DND-41 (cell line): ENCODE measurements around the gene CACNA2D4.

Experiments used
- CTCF ChIP-seq: IDR thresholded peaks from 2 replicates; pipeline ENCODE4 v1.5.1; 2012; ENCODE audit warnings: borderline replicate concordance, low read length, moderate library complexity, mild to moderate bottlenecking; ENCODE audit not compliant: poor library complexity, severe bottlenecking; ENCODE audit errors: extremely low read depth
- EZH2 ChIP-seq: IDR thresholded peaks from 3 replicates; pipeline ENCODE4 v1.6.1; 2012; ENCODE audit warnings: borderline replicate concordance, low read depth, mild to moderate bottlenecking, moderate library complexity, low read length, inconsistent platforms; ENCODE audit not compliant: severe bottlenecking

- TF ChIP-seq EZH2 = no peak
- no peak for TF ChIP-seq CTCF
These were observed 87.2 kb downstream of the CACNA2D4 start for GRCh38 chr12:1830981-1831963.
